Measurements from ENCODE around the gene ATL2.
"Not testable (repeated sequence)": the region's sequence is repeated elsewhere in the genome, so short reads cannot be mapped to it uniquely, and the experiment has no call there.

ATL2 gene

DNA sequence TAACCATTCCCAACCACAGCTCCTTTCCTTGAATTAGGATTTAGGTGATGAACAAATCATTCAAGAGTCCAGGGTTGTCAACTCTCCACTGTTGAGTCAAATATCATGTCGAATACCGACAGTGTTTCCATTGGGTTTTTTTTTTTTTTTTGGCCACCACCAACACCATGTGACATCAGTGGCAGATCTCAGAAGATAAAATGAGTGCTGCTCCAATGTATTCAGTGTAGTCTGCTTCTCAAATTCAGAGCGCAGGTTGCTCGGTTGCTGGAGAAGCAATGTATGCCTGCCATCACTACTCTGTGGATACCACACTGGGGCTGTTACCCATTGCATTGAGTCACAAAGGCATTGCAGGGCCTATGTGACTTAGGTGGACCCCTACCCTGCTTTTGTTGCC is 10.8 kb upstream of the ATL2 start:
- DNase-seq: no peak

DNA sequence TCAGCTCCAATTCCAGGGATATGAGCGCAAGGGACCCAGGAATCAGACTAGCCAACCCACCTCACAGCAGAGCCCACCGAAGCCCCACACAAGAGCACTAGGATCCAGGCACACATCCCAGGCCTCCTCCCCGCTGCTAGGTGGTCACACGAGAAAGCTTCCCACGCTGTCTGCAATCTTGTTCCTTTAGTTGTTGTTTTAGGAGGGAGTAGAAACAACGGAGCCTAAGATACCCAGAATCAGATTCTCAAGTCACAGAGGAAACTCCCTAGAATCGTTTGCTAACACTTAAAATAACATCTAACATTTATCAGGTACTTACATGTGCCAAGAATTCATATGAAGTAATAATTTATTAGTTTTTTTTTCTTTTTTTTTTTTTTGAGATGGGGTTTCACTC is 9.7 kb upstream of the ATL2 start:
- no peak for DNase-seq

DNA sequence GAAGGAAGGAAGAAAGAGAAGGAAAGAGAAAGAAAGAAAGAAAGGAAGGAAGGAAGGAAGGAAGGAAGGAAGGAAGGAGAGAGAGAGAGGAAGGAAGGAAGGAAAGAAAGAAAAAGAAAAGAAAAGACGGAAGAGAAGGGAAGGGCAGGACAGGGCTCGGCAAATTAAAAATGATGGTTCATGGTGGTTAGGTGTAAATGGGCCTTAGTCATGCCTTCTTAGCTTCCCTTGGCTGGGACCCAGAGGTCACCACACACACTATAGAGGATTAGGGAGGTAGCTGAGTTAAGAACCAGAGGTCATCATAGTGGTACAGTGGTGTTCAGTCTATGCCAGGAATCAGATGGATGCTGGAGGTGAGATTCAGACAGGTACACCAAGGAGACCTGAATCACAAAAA is 9.3 kb upstream of the ATL2 start:
- no peak for DNase-seq

DNA sequence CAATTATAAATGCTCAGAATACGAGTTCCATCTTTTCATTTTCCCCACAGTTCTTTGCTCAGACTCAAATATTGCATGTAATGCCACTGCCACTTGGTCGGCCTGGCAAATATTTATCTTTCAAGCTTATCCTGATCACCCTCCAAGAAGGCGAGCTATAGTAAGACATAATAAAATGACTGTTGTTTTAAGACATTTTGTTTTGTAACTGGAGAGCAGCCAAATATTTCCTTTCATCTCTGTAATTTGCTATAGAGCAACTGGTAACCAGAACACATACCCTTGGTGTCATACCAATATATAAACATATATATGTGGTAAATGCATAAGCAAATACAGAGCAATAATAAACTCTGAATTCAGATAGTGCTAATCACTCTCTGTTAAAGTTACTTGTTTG is 7.3 kb upstream of the ATL2 start:
- no peak for DNase-seq

DNA sequence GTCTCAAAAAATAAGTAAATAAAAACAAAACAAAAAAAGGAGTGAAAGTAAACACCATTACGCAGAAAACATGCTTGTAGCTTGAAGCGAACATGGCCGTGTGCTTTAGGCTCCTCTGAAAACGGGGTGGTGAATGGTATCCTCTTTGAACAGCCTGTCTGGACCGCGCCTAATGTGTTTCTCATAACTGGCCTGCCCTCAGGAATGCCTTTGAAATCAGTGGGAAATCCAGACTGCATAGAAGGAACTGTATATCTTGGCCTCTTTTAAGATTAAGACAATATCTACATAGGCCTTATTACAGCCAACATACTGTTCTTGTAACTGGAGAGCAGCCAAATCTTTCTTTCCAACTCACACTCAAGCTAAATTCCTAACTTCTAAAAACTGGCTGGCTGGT is 6.7 kb upstream of the ATL2 start:
- not testable (repeated sequence) for DNase-seq

DNA sequence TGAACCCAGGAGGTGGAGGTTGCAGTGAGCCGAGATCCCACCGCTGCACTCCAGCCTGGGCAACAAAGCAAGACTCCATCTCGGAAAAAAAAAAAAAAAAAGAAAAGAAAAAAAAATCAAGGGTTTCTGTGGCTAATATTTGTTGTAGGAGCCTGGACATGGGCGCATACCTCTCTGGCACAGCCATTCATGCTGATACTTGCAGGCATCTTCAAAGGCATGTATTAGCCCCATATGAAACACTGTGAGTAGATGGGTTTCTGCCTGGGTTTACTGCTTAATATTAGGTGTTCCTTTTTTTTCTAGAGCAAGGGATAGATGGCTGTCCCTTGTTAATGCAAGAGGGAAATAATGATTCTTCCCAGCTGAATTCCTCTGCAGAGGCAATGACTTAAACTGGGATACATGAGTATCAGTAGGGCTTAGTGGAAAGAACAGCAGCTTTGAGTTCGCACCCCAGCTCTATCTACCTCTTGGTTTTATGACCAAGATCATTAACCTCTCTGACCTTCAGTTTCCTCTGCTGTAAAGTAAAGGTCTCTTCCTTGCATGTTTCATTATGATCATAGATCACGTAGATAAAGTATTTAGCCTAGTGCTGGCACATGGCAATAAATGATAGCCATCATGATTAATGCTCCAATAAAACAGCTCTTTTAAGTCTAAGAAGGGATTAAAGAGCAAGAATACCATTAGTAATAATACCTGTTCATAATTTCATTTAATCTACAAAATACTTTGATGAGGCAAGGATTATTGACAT is 4.5 kb upstream of the ATL2 start:
- DNase-seq: no peak

DNA sequence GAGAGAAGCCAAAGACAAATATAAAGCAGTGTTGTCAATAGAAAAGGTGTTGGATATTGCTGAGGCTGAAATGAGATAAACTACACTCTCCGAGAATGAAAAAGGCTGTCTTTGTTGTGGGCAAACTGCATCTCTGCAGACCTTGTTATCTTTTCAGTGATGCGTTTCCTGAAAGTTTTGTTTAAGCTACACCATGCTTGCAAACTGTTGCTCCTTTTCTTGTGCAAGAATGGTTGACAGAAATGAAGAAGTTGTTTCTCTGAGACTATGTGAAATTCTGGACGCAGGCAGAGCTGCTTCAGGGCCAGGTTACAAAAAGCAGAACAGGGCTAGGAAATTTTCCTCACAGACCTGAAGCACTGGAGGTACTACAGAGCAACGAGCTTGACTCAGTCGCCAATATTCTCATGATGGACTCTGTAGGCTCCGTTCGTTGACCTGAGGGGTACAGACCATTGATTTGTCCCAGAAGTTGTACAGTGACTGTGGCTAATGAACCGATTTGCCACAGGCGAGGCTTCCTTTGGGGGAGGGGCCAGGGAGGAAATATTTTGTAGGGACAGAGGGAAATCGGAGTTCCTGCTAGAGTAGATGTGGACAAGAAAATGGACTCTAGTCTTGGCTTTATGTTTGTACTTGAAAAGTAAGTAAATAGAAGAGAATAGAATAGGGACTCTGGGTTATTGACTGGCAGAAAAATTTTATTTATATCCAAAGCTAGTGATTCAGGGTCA is 3.5 kb upstream of the ATL2 start:
- DNase-seq: no peak

DNA sequence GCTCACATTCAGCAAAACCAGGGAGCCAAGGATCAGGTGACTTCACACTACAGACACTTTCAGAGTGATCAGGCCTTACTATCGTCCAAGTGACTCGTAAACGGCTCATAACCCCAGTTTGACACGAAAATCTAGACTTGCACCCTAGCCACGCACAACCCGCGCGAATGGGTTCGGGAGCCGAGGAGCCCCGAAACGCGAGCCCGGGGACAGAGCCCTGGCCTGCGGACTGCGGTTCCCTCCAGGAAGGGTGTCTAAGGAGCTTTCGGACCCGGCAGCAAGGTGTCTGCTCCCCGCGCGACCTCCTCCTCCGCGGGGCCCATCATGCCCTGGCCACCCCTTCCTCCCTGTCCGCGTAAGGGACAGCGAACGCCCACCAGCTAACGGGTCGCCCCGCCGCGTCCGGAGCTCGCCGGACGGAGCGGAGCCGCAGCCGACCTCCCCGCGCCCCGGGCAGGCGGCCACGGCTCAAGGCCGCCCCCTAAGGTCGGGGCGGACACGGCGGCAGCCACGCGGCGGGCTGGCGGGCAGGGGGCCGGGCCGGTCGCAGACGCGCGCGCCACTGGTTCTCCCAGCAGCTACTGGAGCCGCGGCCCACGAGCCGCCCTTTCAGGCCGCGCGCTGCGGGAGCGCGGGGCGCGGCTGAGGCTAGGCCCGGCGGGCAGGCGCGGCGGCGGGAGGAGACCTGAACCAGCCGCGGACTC is 575 bp downstream of the ATL2 start:
- peak; percentile 23 for DNase-seq

DNA sequence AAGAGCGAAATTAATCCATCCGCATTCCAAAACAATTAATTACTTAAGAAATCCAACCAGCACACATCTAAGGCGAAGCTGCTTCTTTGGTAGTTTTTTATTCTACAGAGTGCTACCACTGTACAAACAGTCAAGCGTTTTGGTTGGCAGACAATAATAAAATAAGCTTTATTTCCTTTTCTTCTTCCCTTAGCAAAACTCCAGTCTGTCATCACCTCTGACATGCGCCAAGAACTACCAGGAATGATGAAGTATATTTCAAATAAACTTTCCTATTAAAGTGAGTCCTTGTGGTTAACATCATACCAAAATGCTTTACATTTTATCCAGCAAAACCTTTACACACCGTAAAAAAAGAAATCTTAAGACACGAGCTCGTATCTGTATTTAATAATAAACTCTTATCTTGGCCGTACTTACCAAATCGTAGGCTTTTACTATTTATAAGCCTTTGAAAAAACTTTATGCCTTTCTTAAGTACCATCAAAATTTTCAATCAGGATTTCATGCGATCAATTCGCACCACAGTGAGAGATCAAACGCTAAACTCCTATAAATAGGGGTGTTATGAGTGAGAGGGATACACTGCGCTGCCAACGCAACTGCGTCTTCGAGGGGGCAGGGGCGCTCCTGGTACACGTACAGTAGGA is 1.3 kb downstream of the ATL2 start:
- no peak for DNase-seq

DNA sequence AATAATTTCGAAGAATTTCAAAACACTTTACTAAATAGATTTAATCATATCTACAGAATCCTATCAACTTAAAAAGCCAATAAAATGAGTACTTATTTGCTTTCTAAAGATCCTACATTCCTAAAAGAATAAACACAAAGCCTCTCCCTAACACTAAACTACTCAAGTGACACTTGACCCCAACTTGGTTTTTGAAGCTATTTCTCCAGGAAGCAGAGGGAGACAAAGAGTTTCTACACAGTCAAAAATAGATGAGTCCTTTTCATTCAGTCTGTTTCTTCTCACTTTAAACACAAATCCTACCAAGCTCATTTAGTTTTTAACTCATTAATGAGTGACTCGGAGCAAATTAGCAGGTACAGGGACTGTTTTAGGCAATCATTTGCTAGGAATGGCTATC is 2.1 kb downstream of the ATL2 start:
- no peak for DNase-seq

DNA sequence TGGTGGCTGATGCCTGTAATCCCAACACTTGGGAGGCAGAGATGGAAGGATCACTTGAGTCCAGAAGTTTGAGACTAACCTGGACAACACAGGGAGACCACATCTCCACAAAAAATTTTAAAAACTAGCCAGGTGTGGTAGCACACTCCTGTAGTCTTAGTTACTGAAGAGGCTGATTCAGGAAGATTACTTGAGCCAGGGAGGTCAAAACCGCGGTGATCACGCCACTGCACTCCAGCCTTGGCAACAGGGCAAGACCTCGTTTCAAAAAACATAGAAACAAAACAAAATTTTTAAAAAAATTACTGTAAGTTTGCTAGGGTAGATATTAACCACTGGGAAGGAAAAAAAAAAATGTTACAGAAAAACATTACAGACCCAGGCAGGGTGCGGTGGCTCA is 5.8 kb downstream of the ATL2 start:
- no peak for DNase-seq

DNA sequence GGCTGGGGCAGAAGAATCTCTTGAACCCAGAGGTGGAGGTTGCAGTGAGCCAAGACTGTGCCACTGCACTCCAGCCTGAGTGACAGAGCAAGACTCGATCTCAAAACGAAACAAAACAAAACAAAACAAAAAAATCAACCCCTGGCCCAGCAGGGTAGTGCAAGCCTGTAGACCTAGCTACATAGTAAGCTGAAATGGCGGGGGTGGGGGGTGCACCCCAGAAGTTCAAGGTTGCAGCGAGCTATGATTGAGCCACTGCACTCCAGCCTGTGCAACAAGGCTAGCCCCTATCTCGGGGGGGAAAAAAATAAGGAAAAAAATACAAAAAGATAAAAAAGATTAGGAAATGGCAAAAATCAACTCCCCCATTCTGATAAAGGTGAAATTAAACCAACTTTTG is 6.4 kb downstream of the ATL2 start:
- no peak for DNase-seq

DNA sequence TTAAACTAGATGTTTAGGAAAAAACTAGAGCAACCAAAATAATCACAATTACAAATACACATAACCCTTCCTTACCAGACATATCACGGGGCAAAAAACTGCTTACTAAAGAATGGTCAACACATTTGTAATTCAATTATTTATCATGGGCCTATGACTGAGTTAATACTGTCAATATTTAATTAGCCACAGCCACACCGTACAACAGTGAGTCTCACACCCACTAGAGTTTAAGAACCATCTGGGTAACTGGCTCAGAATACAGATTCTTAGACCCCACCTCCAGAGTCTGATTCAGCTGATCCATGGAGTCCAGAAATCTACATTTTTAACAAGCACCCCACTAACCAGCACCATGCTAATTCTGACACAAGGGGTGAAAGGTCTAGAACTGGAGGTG is 14.8 kb downstream of the ATL2 start:
- no peak for DNase-seq

DNA sequence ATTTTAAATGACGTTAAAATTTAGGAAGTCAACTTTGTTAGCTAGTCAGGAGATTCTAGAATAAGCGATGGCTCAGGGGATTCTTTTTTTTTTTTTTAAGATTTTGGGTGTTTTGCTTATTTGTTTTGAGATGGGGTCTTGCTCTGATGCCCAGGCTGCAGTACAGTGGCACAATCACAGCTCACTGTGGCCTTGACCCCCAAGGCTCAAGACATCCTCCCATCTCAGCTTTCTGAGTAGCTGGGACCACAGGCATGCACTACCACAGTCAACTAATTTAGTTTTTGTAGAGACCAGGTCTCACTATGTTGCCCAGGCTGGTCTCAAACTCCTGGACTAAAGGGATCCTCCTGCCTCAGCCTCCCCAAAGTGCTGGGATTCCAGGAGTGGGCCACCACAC is 16.9 kb downstream of the ATL2 start:
- DNase-seq: no peak

DNA sequence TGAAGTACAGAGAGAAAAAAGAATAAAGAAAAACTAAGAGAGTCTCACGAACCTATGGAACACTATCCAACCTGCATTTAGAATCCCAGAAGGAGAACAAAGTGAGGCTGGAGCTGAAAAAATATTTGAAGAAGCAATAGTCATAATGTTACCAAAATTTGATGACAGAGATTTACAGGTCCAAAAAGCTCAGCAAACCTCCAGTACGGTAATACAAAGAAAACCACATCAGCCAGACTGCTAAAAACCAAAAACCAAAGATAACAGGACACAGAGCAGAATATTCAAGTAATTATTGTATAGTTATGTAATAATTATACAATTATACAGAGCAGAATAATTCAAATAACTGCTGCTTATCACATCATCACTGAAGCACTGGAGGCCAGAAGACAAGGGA is 23.7 kb downstream of the ATL2 start:
- DNase-seq: no peak

DNA sequence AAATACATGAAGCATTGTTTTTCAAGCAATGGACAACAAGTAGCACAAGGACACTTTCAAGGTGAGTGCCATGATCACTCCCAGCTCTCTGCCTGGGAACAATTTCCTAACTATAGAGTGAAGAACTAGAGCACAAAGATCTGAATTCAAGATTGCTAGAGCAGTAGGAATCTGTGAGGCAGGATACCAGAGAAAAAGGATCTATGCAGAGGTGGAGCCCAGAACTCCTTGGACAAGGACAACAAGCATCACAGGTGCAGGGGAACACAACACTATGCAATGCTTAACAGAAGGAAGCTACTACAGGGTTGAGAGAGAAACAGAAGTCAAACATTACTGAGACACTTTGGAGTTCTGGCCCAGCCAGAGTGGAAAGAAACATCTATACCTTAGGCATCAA is 24.7 kb downstream of the ATL2 start:
- no peak for DNase-seq

DNA sequence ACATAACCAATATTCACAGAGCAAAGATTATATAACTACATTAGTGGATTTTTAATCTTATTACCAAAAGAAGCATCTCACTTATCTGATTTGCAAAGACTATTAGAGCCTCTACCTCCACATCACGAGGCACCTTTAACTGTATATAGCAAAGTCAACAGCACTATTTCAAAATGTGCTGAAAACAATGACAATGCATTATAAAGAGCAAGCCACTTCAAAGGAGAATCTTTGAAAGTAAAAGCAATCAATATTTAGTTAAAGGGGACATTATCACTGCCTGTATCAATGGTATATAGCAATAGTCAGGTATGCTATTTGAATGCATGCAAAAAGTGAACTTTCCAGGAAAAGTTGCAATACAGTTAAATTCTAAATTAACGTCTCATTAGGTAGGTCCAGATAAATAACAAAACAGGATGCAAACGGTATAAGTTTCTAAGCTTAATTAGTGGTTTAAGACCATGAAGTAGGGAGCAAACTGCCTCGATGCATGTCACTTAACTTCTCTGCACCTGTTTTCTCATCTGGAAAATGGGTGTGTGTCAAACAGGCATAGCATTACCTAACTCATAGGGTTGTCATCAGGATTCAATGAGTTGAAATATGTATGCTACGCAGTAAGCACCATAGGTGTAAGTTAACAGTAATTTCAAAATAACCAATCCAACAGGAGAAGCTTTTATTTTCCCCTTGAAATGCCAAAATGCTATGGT is 31.6 kb downstream of the ATL2 start:
- no peak for DNase-seq

DNA sequence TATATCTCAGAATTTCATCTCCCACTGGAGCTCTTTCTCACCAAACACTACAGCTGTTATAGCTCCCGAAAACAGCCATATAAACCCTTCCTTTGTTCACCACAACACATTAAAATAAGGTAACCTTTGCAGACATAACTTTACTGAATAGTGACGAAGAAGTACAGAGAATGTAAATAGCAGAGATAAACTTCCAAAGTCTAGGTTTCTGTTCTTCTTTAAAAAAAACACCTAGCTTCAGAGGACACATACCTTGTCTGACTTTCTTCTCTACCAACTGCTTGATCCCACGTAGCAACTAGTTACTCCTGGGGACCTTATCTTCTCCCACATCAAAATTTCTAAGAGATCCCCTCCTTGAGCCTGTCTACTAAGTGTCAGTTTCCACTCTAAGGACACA is 32.3 kb downstream of the ATL2 start:
- DNase-seq: no peak

DNA sequence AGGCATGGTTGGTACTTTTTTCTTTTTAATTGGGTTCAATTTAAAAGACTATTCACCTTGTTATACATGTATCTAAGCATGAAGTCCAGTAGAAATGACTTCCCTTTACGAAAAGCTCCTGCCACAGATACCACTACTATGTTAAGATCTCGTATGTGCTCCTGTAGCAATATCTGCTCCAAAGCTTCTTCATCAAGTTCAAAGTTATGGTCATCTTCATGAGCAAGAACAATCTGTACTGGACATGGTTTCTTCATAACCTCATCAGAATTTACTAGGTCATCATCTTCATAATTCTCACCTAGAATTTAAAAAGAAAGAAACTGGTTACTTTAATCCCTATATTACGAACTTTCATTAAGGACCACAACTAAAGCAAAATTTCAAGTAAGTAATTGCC is 33.9 kb downstream of the ATL2 start:
- DNase-seq: no peak

DNA sequence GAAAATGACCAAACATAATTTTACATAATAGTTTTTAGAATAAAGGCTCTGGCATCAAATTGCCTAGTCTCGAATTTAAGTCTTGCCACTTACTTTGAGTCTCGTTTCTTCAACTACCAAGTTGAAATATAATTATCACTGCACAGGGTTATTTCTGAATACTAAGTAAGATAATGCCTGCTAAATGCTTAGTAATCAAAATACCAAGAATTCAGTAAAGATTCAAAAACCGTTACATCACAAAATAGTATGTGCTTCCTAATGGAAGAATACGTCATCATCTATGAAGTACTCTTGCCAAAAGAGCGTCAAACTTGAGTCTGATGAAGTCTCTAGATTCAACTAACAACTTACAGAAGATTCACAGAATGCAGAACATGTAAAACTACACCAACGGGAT is 40.5 kb downstream of the ATL2 start:
- DNase-seq: no peak

DNA sequence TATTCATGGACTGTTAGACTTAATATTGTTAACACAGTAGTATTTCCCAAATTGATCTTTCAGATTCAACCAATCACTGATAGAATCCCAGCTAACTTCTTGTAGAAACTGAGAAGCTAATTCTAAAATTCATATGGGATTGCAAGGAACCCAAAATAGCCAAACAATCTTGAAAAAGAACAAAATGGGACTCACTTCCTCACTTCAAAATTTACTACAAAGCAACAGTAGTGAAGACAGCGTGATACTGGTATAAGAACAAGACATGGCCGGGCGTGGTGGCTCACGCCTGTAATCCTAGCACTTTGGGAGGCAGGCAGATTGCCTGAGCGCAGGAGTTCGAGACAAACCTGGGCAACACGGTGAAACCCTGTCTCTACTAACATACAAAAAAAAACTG is 46.3 kb downstream of the ATL2 start:
- no peak for DNase-seq

DNA sequence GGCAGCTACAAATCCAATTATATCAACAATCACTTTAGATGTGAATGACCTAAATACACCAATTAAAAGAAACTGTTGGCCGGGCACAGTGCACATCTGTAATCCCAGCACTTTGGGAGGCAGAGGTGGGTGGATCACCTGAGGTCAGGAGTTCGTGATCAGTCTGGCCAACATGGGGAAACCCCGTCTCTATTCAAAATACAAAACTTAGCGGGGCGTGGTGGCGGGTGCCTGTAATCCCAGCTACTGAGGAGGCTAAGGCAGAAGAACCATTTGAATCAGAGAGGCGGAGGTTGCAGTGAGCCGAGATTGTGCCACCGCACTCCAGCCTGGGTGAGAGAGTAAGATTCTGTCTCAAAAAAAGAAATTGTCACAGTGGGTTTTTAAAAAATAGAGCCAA is 49.5 kb downstream of the ATL2 start:
- no peak for DNase-seq

DNA sequence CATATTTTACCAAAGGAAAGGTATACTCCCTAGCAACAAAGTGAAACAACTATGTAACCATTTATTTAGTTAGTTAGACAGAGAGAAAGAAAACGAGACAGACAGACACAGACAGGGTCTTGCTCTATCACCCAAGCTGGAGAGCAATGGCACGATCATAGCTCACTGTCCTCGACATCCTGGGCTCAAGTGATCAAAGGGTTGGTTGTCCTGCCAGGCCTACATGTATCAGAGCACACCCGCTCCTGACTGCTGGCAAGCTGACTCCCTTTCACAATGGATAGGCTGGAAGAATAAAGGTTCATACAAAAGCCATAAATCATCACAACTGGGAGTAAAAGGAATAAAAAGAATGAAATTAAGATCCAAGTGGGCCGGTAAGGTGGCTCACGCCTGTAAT is 53.5 kb downstream of the ATL2 start:
- no peak for DNase-seq
